Hindlimb muscle (tissue), 1 donor: ENCODE measurements around the gene PHF13. TPM values are rescaled to one million over a fixed set of nuclear protein-coding genes. Genes with fewer than 3 reads are reported as not detected.

Experiments used
- DNase-seq: peaks from one replicate; pipeline ENCODE4 v3.0.0-alpha.2; 2013
- polyA plus RNA-seq: library from polyadenylated mRNA; unstranded; fragments of 120-200 nt; gene quantifications from one replicate; pipeline ENCODE4 v1.2.1, GENCODE V29; 2013; ENCODE audit not compliant: insufficient read length

The PHF13 gene
- polyA plus RNA-seq, 1 donor, result 21.9 TPM

DNA sequence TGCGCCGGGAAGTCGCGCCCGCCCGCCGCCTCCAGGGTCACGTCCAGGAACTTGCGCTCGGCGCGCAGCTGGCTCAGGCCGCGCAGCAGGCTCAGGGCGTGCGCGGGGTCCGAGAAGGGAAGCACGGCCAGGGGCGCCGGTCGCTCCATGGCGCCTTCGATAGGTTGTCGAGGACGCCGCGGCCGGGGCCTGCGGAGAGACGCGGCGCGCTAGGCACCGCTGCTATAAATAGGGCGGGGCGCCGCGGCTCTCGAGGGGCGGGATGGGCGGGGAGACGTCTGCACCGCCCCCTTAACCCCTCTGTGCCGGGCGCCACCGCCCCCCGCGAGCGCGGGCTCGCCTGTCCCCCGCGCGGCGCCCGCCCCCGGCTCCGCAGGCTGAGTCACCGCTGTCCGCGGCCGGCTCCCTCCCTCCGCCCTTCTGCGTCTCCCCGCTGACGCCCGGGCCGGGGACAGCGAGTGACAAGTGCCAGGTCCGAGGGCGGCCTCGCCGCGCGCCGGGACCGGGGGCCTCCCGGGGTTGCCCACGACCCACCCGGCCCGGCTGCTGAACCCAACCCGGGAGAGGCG lies 10.8 kb upstream of the PHF13 start, which contains the start of gene KLHL21:
Gene KLHL21 (minus strand): TSS at position 201 of the 569 bp plus-strand sequence. CDS start 52 bp downstream, at position 149.
- peak; percentile 91 for DNase-seq

DNA sequence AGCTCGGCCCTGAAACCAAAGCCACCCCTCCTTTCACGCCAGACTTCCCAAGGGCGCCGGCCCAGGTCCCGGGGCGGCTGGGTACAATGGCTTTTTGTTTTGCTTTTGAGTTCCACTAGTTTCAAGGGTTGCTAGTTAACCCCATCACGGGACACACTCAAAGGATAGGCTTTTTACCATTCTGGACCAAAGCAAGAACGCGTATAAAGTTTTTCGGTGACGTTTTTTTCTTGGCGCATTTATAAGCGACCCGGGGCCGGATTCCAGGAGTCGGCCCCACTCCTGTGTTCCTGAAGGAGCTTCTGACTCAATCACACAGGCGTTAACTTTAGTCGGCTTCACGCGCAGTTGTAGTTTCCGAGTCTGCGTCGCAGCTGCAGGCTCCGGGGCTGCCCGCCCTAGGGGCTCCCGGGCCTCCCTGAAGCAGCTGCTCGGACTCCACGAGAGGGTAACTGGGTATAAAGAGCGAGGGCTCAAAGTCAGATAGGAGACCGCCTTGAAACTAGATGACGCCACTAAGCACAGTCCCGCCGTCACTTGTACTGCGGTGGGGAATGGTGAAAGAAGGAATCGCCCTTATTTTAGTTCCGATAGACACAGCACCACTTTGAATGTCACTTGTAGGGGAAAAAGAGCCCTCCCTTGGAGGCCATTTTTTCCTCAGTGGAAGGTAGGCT lies 10.2 kb upstream of the PHF13 start:
- DNase-seq, result peak; percentile 87

DNA sequence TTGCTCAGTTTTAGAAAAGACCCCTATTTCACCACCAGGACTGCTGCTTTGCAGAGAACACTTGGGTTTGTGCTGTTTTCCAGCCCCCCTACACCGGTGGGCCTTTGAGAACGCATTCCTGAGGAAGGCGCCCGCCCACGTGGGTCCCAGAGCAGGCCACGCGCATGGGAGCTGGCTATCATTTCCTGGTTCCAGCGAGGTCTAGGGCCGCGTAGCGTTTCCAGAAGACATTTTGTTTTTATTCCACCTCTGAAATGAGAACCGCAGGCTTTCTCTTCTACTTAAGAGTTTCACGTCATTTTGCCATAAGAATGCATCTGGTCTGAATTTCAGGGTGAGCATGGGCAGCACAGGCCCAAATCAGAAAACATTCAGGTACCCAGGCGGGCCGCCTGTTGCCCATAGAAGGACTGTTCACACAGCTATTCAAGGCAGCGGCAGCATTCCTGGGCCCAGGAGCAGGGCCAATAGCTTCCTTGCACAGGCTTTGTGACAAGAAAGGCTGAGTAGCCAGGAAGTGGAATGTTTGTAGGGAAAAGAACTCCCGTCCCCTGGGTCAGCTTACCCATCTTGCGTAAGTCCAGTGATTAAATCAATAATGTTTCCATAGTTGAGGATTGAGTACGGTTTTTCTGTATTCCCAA lies 9.5 kb upstream of the PHF13 start:
- peak; percentile 72 for DNase-seq

DNA sequence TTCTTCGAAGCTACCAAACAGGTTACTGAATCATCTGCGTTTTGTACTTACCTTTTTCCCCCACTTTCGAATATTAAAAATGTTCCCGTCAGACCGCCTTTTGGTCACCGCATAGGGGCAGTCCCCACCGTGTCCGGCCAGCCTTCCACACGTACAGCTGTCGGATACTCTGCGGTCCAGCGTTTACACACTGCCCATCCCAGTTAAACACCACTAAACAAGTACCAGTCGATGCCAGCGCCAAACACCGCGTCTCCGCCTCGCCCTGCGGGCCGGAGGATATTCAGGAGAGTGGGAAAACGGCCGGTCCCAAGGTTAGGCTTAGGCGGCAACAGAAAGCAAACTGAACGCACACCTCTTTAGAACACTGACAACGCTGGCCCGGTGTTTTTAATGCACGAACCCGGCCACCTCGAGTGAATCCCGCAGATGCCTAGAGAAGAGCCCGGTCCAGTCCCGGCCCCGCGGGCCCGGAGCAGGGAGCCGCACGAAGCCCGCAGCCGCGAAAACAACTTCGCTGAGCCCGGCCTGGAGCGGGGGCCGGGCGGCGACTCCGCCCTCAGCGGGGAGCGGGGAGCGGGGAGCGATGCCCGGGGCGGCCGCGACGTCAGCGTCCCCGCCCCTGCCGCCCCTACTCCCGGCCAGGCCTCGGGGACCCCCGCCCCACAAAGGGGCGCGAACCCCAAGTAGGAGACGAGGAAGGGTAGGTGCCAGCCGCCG lies 730 bp upstream of the PHF13 start:
- DNase-seq, result peak; percentile 44

DNA sequence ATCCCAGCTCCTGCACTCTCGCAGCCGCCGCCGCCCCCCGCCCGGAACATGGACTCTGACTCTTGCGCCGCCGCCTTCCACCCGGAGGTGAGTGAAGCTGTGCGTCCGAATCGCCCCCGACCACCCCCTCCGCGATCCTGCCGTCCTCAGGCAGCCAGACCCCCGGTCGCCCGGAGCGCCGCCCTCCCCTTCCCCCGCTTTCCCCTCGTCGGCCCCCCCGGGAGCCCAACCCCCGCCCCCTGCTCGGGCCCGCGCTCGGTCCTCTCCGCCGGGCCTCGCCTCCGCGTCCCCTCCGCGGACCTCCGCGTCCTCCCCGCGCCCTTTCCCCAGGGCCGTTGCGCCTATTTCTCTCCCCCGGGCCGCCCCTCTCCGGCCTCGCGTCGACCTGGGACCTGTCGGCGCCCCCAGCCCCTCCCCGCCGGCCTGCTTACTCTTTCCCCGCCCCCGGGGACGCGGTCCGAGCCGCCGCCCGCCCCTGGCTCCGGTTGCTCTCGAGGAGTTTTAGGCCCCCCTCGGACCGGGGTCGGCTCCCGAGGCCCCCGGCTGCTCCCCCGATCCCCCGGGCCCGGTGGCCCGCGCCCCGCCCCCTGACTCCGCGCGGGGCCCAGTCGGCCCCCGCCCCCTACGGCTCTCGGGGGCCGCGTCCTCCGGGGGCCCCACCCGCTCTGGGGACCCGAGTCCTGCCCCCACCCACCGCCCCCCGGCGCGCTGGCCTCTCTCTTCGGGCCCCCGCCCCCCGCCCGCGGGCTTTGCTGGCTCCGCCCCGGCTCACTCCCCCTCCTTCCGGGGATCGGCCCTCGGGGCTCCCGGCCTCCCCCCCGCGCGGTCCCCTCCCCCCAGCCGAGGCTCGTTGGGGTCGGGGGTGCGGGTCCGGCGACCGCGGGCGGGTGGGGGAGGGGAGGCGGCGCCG lies 743 bp downstream of the PHF13 start:
- peak; percentile 60 for DNase-seq

DNA sequence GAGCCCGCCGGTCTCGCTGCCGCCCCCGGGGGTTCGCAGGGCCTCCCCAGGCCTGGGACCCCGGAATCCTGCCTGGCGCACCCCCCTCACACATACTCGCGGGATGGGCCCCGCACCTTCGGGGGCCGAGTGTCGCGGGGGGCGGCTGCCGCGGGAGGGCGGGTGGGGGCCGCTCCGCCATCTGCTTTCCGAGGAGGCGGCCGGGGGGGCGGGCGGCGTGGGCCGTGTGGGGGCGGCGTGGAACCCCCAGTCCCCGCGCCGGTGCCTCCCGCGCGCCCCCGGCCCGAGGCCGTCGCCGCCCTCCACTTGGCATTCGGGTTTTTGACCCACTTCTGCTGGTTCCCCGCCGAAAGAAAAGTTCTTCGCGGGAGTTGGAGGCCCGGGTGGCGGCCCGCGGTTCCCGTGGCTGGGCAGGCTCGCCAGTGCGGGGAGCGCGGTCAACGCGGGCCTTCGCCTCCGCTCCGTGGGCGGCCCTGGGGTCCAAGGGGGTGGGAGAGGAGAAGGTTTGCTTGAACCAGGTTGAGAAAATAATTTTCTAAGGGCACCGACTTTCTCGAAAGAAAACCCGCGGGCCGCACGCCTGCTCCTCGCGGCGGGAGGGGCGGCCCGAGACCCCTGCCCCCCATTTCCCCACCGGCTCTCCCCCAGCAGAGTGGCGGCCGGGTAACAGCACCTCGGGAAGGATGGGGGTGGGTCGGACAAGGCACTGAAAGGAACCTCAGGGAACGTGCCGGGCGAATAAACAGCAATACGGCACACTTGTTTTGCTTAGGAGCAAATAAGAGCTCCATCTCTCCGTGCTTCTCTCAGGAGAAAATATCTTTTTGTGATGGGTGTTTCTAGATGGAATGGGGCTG lies 1.6 kb downstream of the PHF13 start:
- DNase-seq, result no peak

DNA sequence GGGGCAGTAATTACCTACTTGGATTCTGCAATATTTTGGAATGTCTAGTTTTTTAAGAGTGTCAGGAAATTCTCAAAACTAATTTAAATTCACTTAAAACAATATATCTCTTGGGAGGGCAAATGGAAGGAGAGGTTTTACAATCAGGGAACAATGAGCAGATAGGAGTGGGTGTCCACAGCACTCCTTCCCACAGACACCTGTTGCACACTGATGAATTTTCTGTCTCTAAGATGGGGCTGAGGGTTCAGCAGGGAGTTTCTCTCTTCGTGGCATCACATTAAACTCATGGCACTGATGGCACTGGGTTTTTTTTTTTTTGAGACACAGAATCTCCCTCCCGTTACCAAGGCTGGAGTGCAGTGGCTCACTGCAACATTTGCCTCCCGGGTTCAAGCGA lies 5.5 kb downstream of the PHF13 start:
- DNase-seq, result no peak

DNA sequence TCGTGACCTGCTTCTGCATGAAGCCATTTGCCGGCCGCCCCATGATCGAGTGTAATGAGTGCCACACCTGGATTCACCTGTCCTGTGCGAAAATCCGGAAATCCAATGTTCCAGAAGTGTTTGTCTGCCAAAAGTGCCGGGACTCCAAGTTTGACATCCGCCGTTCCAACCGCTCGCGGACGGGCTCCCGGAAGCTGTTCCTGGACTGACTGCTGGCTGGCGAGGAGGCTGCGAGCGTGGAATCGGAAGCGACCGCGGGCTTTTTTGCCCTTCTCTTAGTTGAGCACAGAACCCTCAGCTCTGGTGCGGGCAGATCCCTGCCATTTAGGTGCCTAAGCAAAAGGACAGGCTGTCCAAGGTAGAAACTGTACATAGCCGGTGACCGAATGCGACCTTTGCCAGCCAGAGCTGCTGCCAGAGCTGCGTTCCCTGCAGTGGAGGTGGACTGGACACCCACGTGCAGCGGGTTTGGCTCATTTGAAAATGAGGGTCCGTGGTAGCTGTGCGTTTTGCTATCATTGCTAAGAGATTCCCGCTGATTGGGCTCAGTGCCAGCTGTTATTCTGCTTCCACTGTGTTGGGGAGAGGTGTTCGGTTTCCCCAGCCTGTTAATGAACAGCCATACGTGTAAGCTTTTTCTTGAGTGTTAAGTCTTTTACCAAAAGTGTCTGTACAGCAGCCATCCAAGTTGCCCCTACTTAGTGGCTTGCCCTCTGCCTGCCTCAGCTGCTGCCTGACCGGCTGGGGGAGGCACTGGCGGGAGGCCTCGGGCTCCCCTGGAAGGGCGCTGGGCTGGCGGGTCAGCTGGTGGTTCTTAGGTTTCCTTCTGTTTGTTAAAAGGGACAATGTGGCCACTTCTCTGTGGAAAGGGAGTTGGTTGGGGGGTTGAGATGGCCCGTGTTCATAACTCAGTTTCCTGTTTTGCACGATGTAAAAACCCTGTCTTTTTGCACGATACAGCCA lies 8.2 kb downstream of the PHF13 start:
- DNase-seq, result no peak

DNA sequence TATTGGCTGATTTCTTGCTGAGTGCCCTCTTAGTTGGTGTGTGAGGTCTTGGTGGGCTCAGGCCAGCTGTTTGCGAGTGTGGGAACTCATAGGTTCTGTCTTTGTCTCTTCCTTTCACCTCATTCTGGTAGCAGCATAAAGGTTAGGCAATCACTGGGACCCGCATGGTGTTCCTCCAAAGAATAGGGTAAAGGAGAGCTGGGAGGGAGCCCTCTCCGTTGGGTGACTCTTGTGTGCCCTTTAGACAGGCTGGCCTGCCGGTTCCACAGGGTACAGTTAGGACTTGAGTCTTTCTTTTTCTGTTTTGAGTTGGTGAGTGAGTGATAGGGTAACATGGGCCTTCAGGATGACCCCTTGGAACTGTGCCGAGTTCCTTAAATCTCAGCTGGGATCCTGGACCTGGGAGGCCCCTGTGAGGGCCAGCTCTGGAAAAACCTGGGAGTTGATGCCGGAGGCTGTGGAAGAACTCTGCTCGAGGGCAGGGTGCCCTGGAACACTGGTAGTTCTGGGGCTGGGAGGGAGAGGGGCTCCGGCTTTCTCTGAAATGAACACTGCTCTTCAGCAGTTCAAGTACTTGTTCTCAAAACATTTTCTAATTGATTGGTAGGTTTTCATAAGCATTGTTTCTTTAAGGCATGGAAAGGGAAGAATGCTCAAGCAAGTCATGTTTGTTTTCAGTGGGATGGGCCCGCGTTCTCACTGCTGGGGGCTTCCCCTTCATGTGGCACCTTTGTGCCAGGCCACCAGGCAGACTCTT lies 9.0 kb downstream of the PHF13 start:
- no peak for DNase-seq

DNA sequence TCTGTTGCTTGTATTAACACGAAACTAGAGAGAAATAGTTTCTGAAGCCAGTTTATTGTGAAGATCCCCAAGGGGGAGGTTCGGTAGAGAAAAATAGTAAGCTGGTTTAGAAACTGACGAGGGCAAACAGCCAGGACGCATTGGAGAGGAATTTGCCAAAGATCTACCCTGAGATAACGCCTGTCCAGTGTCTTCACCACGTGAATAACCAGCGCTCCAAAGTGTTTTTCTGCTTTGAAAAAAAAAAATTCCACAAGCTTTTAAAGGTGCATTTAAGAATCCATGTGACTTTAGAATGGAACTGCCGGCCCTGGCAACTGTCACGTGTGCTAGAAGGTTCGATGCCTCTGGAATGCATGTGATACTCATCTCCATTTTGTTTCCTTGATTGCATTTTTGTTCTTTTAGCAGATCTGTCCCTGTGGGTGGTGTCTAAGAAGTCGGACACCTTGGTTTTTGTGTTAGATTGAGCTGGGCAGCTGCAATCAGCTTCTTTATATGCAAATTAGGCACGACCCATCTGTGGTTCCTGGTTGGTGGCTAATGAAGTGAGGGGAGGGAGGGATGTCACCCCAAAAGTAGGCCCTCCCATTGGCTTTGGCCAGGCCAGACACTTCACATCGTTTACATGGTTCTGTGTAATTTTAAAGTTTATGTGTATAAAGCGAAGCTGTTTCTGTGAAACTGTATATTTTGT lies 9.9 kb downstream of the PHF13 start:
- DNase-seq, result no peak

DNA sequence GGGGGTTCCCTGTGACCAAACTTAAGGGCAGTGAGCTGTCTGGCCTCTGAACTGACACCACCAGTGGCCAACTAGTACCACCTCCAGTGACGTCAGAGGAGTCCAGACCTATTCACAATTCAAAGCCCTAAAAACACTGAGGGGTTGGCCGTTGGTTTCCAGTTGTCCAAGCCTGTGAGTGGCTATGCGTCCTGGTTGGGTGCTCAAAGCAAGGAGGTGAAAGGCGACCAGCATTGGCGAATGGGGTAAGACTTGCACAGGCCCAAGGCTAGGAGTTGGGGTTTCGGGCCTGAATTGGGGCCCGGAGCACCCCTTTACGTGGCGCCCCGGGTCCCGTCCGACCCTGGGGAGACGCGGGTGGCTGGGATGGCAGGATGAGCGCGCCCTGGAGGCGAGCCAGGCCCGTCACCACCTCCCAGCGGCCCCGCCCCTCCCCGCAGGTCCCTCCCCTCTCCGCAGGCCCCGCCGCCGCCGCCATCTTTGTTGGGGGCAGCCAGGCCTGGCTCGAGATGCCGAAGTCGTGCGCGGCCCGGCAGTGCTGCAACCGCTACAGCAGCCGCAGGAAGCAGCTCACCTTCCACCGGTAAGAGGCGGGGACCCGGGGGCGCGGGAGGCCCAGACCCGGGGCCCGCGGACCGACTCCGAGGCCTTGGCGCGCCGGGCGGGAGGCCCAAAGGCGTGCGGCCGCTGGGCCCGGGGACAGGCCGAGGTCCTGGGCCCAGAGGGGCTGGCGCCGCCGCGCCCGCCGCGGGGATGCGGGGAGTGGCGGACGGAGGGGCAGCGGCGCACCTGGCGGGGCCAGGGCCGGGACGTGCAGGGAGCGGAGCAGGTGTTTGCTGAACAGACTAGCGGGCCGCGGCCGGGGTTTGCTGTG lies 11.4 kb downstream of the PHF13 start, which contains the start of gene THAP3:
Gene THAP3 (plus strand): TSS at position 159 of the 874 bp plus-strand sequence. CDS start 351 bp downstream, at position 510.
- DNase-seq, result peak; percentile 84

DNA sequence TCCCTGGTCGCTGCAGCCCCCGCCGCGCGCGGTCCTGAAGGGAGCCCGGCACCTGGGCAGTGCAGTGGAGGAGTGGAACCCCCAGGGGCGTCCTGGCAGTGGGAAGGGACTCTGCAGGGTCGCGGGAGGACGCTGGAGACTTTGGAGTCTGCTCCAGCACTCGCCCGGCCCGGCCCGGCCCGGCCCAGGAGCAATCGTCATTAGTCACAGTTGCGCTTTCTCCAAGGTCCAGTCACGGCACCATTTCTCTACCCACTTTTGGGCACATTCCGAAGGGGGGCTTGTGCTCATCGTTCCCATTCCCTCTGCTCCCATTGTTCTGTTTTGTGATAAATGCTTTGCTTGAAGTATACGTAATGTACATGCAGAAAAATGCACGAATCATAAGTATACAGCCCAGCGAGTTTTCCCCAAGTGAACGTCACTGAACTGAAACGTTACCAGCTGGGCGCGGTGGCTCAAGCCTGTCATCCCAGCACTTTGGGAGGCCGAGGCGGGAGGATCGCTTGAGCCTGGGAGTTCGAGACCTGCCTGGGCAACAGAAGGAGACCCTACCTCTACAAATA lies 12.1 kb downstream of the PHF13 start:
- peak; percentile 30 for DNase-seq

DNA sequence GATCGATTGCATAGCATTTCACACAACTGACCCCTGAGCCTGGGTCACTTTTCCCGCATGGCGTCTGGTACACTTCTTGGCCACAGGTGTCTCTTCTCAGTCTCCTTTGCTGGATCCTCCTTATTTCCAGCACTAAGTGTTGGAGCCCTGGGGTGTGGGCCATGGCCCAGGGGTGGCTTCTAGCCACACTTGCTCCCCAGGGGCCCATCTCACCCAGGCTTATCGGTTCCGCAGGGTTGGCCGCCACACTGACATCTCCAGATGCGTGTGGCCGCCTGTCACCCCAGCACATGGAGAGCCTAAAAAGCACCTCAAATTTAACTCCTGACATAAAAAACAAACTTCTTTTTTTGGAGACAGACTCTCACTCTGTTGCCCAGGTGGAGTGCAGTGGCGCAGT lies 13.5 kb downstream of the PHF13 start:
- no peak for DNase-seq

DNA sequence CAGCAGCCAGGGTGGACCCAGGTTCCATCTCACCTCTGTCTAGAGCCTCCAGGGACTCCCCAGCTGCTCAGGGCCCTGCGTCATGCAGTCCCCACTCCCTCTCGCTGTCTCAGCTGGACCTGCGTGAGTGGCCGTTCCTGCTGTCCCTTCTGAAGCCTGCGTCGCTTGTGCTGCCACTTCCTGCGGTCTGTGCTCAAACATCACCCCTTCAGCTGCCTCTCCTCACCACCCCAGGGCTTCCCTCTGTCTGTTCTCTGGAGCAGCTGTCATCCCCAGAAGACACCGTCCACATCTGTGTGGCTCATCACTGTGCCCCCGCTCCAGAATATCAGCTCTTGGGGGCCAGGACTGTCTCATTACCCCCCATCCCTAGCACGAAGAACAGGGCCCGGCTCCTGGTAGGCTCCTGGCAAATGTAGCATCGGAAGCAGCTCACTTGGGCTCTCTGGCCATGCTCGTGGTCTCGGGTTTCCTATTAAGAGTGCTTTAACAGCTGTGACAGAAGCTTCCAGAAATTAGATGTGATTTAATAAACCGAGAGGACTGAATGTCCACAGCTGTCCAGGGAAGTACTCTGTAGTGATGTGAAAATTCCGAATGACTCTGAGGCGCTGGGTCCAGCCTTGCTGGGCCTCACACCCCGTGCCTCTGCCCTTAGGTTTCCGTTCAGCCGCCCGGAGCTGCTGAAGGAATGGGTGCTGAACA lies 14.5 kb downstream of the PHF13 start:
- DNase-seq, result peak; percentile 33

DNA sequence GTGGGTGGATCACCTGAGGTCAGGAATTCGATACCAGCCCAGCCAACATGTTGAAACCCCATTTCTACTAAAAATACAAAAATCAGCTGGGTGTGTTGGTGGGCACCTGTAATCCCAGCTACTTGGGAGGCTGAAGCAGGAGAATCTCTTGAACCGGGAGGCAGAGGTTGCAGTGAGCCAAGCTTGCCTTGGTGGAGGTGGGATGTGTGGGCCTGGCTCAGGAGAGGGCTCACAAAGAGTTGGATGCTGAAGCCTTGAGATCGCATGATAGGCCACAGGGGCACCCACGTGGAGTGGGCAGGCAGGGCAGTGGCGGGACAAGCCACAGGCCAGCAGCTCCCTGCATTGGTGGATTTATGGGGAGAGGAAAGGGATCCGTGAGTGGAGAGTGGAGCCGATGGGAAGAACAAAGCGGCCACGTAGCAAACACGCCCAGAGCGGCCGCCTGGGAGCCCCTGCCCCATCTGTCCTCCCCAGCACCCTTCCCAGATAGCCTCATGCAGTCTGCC lies 15.5 kb downstream of the PHF13 start:
- DNase-seq, result no peak

DNA sequence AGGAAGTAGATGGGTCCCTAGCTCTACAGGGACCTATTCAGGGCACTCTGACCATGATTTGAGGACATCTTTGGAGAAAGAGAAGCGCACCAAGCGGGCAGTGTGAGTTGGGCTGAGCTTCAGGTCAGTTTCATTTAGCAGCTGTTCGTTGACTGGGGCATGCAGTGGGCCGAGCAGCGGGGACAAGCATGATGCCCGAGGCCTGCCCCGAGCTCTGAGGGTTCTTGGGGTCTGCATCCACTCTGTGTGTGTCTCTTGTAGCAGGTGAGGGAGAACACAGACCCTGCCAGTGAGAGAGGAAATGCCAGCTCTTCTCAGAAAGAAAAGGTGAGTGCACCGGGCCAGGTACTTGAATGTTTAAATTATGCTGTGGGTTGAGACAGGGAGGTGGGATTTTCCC lies 16.5 kb downstream of the PHF13 start:
- DNase-seq, result no peak
